ENCODE measurements around the gene NOCT.
"Not testable (repeated sequence)": the region's sequence is repeated elsewhere in the genome, so short reads cannot be mapped to it uniquely, and the experiment has no call there.

Gene NOCT

GRCh38 chr4:139015269-139015947 lies at the start of gene NOCT:
TSS of gene NOCT (plus strand) at chr4:139015781. CDS start at chr4:139015982, 201 bp downstream.
- DNase-seq: peak; percentile 71 to 89

GRCh38 chr4:138967313-138967712 lies 48.3 kb upstream of the NOCT start:
- DNase-seq: no peak

- DNase-seq: no peak
Measured at GRCh38 chr4:138972956-138973801, 42.4 kb upstream of the NOCT start.

- DNase-seq: no peak
Measured at GRCh38 chr4:138975225-138975624, 40.4 kb upstream of the NOCT start.

- no peak for DNase-seq
Measured at GRCh38 chr4:138976526-138976925, 39.1 kb upstream of the NOCT start.

- DNase-seq: no peak
Measured at GRCh38 chr4:138977524-138977923, 38.1 kb upstream of the NOCT start.

GRCh38 chr4:138978028-138978585 lies 37.5 kb upstream of the NOCT start:
- DNase-seq: no peak

GRCh38 chr4:138978600-138978999 lies 37.0 kb upstream of the NOCT start:
- DNase-seq: no peak

GRCh38 chr4:138979742-138980141 lies 35.8 kb upstream of the NOCT start:
- no peak for DNase-seq

- peak in 1 of 2 experiments; percentile 3 for DNase-seq
Measured at GRCh38 chr4:138981930-138982390, 33.6 kb upstream of the NOCT start.

GRCh38 chr4:138982754-138983153 lies 32.8 kb upstream of the NOCT start:
- no peak for DNase-seq

GRCh38 chr4:138983690-138984089 lies 31.9 kb upstream of the NOCT start:
- DNase-seq: no peak

- DNase-seq: no peak
Measured at GRCh38 chr4:138984647-138985046, 30.9 kb upstream of the NOCT start.

- no peak for DNase-seq
Measured at GRCh38 chr4:138992676-138993075, 22.9 kb upstream of the NOCT start.

GRCh38 chr4:138996090-138996489 lies 19.5 kb upstream of the NOCT start:
- no peak for DNase-seq

- no peak for DNase-seq
Measured at GRCh38 chr4:138999666-139000065, 15.9 kb upstream of the NOCT start.

- DNase-seq: not testable (repeated sequence)
Measured at GRCh38 chr4:139000134-139000533, 15.4 kb upstream of the NOCT start.

GRCh38 chr4:139001430-139001829 lies 14.2 kb upstream of the NOCT start:
- DNase-seq: not testable (repeated sequence)

GRCh38 chr4:139003668-139004067 lies 11.9 kb upstream of the NOCT start:
- DNase-seq: not testable (repeated sequence)

GRCh38 chr4:139005774-139006173 lies 9.8 kb upstream of the NOCT start:
- no peak for DNase-seq

- no peak for DNase-seq
Measured at GRCh38 chr4:139007640-139008039, 7.9 kb upstream of the NOCT start.

GRCh38 chr4:139008278-139008677 lies 7.3 kb upstream of the NOCT start:
- not testable (repeated sequence) for DNase-seq

GRCh38 chr4:139009702-139010101 lies 5.9 kb upstream of the NOCT start:
- no peak for DNase-seq
